GM23248 (cell line): ENCODE measurements around the gene UMAD1. TPM values are rescaled to one million over a fixed set of nuclear protein-coding genes. Genes with fewer than 3 reads are reported as not detected.

Experiments
- DNase-seq: peaks from one replicate; pipeline ENCODE4 v3.0.0-alpha.2; 2015
- H2AFZ ChIP-seq: fragments of 200-600 bp; sonication (generic); 2 replicates; pipeline ENCODE4 v1.6.1; 2016; ENCODE audit warnings: antibody characterized with exemption
- H3F3A ChIP-seq: fragments of 200-600 bp; sonication (generic); 2 replicates; pipeline ENCODE4 v1.6.1; 2016; ENCODE audit warnings: mild to moderate bottlenecking, antibody characterized with exemption, mixed run types; ENCODE audit not compliant: insufficient read depth
- H3K27ac ChIP-seq: fragments of 200-600 bp; sonication (generic); 2 replicates; pipeline ENCODE4 v1.5.1; 2016; ENCODE audit warnings: mild to moderate bottlenecking
- H3K27me3 ChIP-seq: fragments of 200-600 bp; sonication (generic); replicated peaks from 2 replicates; pipeline ENCODE4 v1.6.1; 2016; ENCODE audit warnings: mild to moderate bottlenecking; ENCODE audit not compliant: insufficient read depth
- H3K36me3 ChIP-seq: fragments of 200-600 bp; sonication (generic); 2 replicates; pipeline ENCODE4 v1.6.1; 2016; ENCODE audit warnings: low read depth, mild to moderate bottlenecking
- H3K4me1 ChIP-seq: fragments of 200-600 bp; sonication (generic); 2 replicates; pipeline ENCODE4 v1.6.1; 2016; ENCODE audit warnings: mild to moderate bottlenecking; ENCODE audit not compliant: insufficient read depth
- H3K4me2 ChIP-seq: fragments of 200-600 bp; sonication (generic); one replicate; pipeline ENCODE4 v1.6.1; 2016; ENCODE audit warnings: mild to moderate bottlenecking; ENCODE audit not compliant: unreplicated experiment
- H3K4me3 ChIP-seq: fragments of 200-600 bp; sonication (generic); 2 replicates; pipeline ENCODE4 v1.5.1; 2016; ENCODE audit warnings: mild to moderate bottlenecking
- H3K79me2 ChIP-seq: fragments of 200-600 bp; sonication (generic); 2 replicates; pipeline ENCODE4 v1.6.1; 2016; ENCODE audit warnings: mild to moderate bottlenecking; ENCODE audit not compliant: insufficient read depth
- H3K9ac ChIP-seq: fragments of 200-600 bp; sonication (generic); 2 replicates; pipeline ENCODE4 v1.6.1; 2016; ENCODE audit warnings: mild to moderate bottlenecking
- H3K9me2 ChIP-seq: fragments of 200-600 bp; sonication (generic); 2 replicates; pipeline ENCODE4 v1.6.1; 2016; ENCODE audit warnings: mixed run types, mild to moderate bottlenecking, moderate library complexity; ENCODE audit not compliant: insufficient read depth
- H3K9me3 ChIP-seq: fragments of 200-600 bp; sonication (generic); one replicate; pipeline ENCODE4 v1.6.1; 2017; ENCODE audit warnings: low read depth
- H4K20me1 ChIP-seq: fragments of 200-600 bp; sonication (generic); 2 replicates; pipeline ENCODE4 v1.6.0; 2016; ENCODE audit not compliant: insufficient read depth
- EZH2 ChIP-seq: fragments of 200-600 bp; sonication (generic); IDR thresholded peaks from 2 replicates; pipeline ENCODE4 v1.6.1; 2018; ENCODE audit warnings: antibody characterized with exemption, mild to moderate bottlenecking; ENCODE audit not compliant: insufficient read depth, poor library complexity, severe bottlenecking
- EZH2phosphoT487 ChIP-seq: fragments of 200-600 bp; sonication (generic); IDR thresholded peaks from 2 replicates; pipeline ENCODE4 v1.6.1; 2018; ENCODE audit warnings: antibody characterized with exemption, moderate library complexity, mild to moderate bottlenecking, low read depth; ENCODE audit not compliant: insufficient read depth
- WGBS, 2 experiments: methylation state at CpG; one replicate each; pipeline ENCODE4 v1.1.6; 2015 to 2017; ENCODE audit warnings: low lambda C conversion rate in 2 of 2, low coverage in 1 of 2; ENCODE audit errors: missing lambda C conversion rate in 2 of 2; 5-methylcytosine and 5-hydroxymethylcytosine counted together
- in situ Hi-C: fragments of 300-500 bp; cut with MboI; formaldehyde crosslinking; loops from 2 replicates; pipeline ENCODE4 v1.15.0; 2020
- polyA plus RNA-seq: library from polyadenylated mRNA; unstranded; fragments of >200 nt; fragmentation: Nextera tagmentation; extraction: Ambion mirVana; gene quantifications from 2 replicates; pipeline ENCODE4 v1.2.1, GENCODE V29; 2016
- total RNA-seq: library from RNA; depleted of rRNA; stranded (reverse); fragments of >200 nt; shearing (Covaris generic); gene quantifications from 2 replicates; pipeline ENCODE4 v1.2.3, GENCODE V29; 2014

Gene UMAD1
- total and polyA plus RNA-seq, 2 experiments from 2014 or later, result 11.8 to 18.6 TPM

DNA sequence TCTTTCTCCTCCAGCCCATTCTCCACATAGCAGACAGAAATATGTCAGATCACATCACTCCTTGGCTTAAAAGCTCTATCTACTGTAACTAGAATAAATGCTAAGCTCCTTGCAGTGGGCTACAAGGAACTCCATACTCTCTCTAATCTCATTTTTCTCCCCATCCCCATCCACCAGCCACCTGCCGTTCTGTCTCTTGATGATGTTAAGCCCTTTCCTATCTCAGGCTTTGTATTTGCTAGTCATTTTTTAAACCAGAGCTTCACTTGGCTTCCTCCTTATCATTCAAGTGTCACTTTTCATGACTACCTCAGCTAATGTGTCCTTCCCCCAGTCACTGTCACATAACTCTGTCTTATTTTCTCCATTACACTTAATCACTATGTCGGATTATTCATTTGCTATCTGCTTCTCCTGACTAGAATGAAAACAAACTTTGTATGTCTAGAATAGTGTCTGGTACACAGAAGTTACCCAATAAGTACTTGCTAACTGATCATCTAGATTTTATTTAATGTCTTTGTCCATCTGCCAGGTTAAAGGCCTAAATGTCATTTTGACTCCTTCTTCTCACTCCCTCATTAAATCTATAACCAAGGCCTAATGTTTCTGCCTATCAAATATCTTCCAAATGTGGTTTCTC lies 165.1 kb downstream of the UMAD1 start:
- H4K20me1 ChIP-seq, result no peaks in the 10 kb centered on the region
- H2AFZ ChIP-seq, result no peak overlapping the region
- 0 out of 2 replicates have a peak, but pooled peaks cover 5% of the 10 kb centered on the region for H3F3A ChIP-seq
- H3K9ac ChIP-seq, result no peak overlapping the region
- no peaks in the 10 kb centered on the region for H3K27me3 ChIP-seq
- no peak overlapping the region for H3K27ac ChIP-seq
- in situ Hi-C loops, result no loop called here
- no peak for TF ChIP-seq EZH2
- TF ChIP-seq EZH2phosphoT487, result no peak
- WGBS, 2 experiments, result 95 to 97% methylated on average over 2 of the region's 2 CpGs
- H3K9me3 ChIP-seq, result no peaks in the 10 kb centered on the region
- no peak overlapping the region for H3K4me2 ChIP-seq
- 0 out of 2 replicates have a peak, but pooled peaks cover 2% of the 10 kb centered on the region for H3K9me2 ChIP-seq
- DNase-seq, result no peak
- peaks cover 6% of the 10 kb centered on the region; the same call in 1 of the 2 replicates for H3K4me1 ChIP-seq
- H3K36me3 ChIP-seq, result no peaks in the 10 kb centered on the region
- H3K79me2 ChIP-seq, result no peaks in the 10 kb centered on the region
- no peak overlapping the region for H3K4me3 ChIP-seq

- no peak overlapping the region for H3K4me2 ChIP-seq
- TF ChIP-seq EZH2phosphoT487 (no peak), EZH2 (no peak)
- H3K9me2 ChIP-seq, result no peaks in the 10 kb centered on the region
- no peak overlapping the region for H3K4me3 ChIP-seq
- H3F3A ChIP-seq, result 0 out of 2 replicates have a peak, but pooled peaks cover 5% of the 10 kb centered on the region
- H3K9ac ChIP-seq, result no peak overlapping the region
- no peaks in the 10 kb centered on the region for H3K36me3 ChIP-seq
- DNase-seq, result peak; percentile 64
- H3K27ac ChIP-seq, result no peak overlapping the region
- WGBS, 2 experiments, result 39 to 44% methylated on average over 4 of the region's 4 CpGs
- H3K27me3 ChIP-seq, result no peaks in the 10 kb centered on the region
- H2AFZ ChIP-seq, result no peak overlapping the region
- no peaks in the 10 kb centered on the region for H3K9me3 ChIP-seq
- H3K79me2 ChIP-seq, result no peaks in the 10 kb centered on the region
- in situ Hi-C loops, result no loop called here
- H3K4me1 ChIP-seq, result peaks cover 6% of the 10 kb centered on the region; the same call in 1 of the 2 replicates
- H4K20me1 ChIP-seq, result no peaks in the 10 kb centered on the region
Observed at GRCh38 chr7:7808156-7808555, 167.6 kb downstream of the UMAD1 start.

DNA sequence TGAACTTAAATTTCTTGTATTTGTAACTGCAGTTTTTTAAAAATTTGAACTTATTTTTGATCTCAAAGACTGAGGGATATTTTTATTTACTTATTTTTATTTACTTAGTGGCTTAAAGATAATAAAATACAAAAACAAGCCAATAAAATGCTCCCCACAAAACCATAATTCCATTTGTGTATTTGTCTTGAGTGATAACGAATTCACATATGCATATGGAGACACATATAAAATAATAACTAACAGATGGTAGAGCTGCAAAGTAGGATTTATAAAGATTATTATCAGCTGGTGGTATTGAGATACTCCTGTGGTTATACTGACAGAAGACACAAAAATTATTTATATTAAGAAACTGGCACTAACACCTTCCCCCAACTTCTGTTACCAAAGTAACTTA lies 168.1 kb downstream of the UMAD1 start:
- no peak overlapping the region for H3K27ac ChIP-seq
- H3K4me3 ChIP-seq, result no peak overlapping the region
- peaks cover 6% of the 10 kb centered on the region; the same call in 1 of the 2 replicates for H3K4me1 ChIP-seq
- H3F3A ChIP-seq, result 0 out of 2 replicates have a peak, but pooled peaks cover 4% of the 10 kb centered on the region
- TF ChIP-seq EZH2, result no peak
- in situ Hi-C loops, result no loop called here
- H3K4me2 ChIP-seq, result no peak overlapping the region
- no peaks in the 10 kb centered on the region for H3K27me3 ChIP-seq
- no peaks in the 10 kb centered on the region for H3K9me2 ChIP-seq
- no peaks in the 10 kb centered on the region for H4K20me1 ChIP-seq
- H2AFZ ChIP-seq, result no peak overlapping the region
- H3K79me2 ChIP-seq, result no peaks in the 10 kb centered on the region
- H3K9ac ChIP-seq, result no peak overlapping the region
- H3K9me3 ChIP-seq, result no peaks in the 10 kb centered on the region
- no peak for DNase-seq
- 91 to 93% methylated on average over 1 of the region's 1 CpG for WGBS, 2 experiments
- H3K36me3 ChIP-seq, result no peaks in the 10 kb centered on the region

- in situ Hi-C loops, result no loop called here
Observed at GRCh38 chr7:7810380-7810779, 169.8 kb downstream of the UMAD1 start.

More at GRCh38 chr7:7810380-7810779, 169.8 kb downstream of the UMAD1 start:
- Histone ChIP-seq H3K4me1 (peaks cover 6% of the 10 kb centered on the region; the same call in 1 of the 2 replicates), H3K4me3 (no peak overlapping the region), H3K9me3 (no peaks in the 10 kb centered on the region), H3K27me3 (no peaks in the 10 kb centered on the region), H3K9me2 (no peaks in the 10 kb centered on the region), H3K27ac (no peak overlapping the region), H3K36me3 (no peaks in the 10 kb centered on the region), H2AFZ (no peak overlapping the region), H3K4me2 (no peak overlapping the region), H4K20me1 (no peaks in the 10 kb centered on the region), H3K79me2 (no peaks in the 10 kb centered on the region), H3F3A (no peaks in the 10 kb centered on the region), H3K9ac (no peak overlapping the region)
- no peak for TF ChIP-seq EZH2
- no peak for TF ChIP-seq EZH2phosphoT487
- DNase-seq, result no peak
- 90 to 100% methylated on average over 1 of the region's 1 CpG for WGBS, 2 experiments
